GM21529 (cell line): ENCODE results near the gene SLC22A6.

ENCODE experiments used
- ATAC-seq: cut with Tn5 transposase; IDR thresholded peaks from one replicate; pipeline ENCODE4 v1.9.1; 2021; ENCODE audit not compliant: unreplicated experiment

SLC22A6 gene

GRCh38 chr11:62984451-62984991 lies at the start of gene SLC22A6:
Gene SLC22A6 (minus strand): TSS chr11:62984967. CDS start chr11:62984690, 277 bp downstream.
- no peak for ATAC-seq

GRCh38 chr11:63032457-63032856 lies 47.7 kb upstream of the SLC22A6 start:
- no peak for ATAC-seq

- no peak for ATAC-seq
Observed at GRCh38 chr11:63023841-63024648, 39.3 kb upstream of the SLC22A6 start.

GRCh38 chr11:63023222-63023814 lies 38.6 kb upstream of the SLC22A6 start:
- no peak for ATAC-seq

GRCh38 chr11:63022441-63022840 lies 37.7 kb upstream of the SLC22A6 start:
- ATAC-seq, result no peak

- ATAC-seq, result no peak
Observed at GRCh38 chr11:63020671-63021291, 36.0 kb upstream of the SLC22A6 start.

- no peak for ATAC-seq
Observed at GRCh38 chr11:63019506-63019905, 34.7 kb upstream of the SLC22A6 start.

- no peak for ATAC-seq
Observed at GRCh38 chr11:63017306-63017974, 32.7 kb upstream of the SLC22A6 start.

- ATAC-seq, result no peak
Observed at GRCh38 chr11:63015521-63016215, 30.9 kb upstream of the SLC22A6 start, which contains the start of gene SLC22A8. Gene SLC22A8 (minus strand): TSS chr11:63015841. CDS start chr11:63014958, 883 bp downstream.

GRCh38 chr11:63014408-63015055 lies 29.8 kb upstream of the SLC22A6 start:
- no peak for ATAC-seq

GRCh38 chr11:63012839-63013238 lies 28.1 kb upstream of the SLC22A6 start:
- no peak for ATAC-seq

GRCh38 chr11:63012430-63012829 lies 27.7 kb upstream of the SLC22A6 start:
- no peak for ATAC-seq

- no peak for ATAC-seq
Observed at GRCh38 chr11:63010934-63011439, 26.2 kb upstream of the SLC22A6 start.

- ATAC-seq, result no peak
Observed at GRCh38 chr11:63007920-63008319, 23.2 kb upstream of the SLC22A6 start.

GRCh38 chr11:63001456-63001855 lies 16.7 kb upstream of the SLC22A6 start:
- no peak for ATAC-seq

GRCh38 chr11:62999649-63000048 lies 14.9 kb upstream of the SLC22A6 start:
- ATAC-seq, result no peak

- no peak for ATAC-seq
Observed at GRCh38 chr11:62999156-62999555, 14.4 kb upstream of the SLC22A6 start.

GRCh38 chr11:62996271-62996670 lies 11.5 kb upstream of the SLC22A6 start:
- ATAC-seq, result no peak

- no peak for ATAC-seq
Observed at GRCh38 chr11:62994775-62995174, 10.0 kb upstream of the SLC22A6 start.

GRCh38 chr11:62988276-62988675 lies 3.5 kb upstream of the SLC22A6 start:
- no peak for ATAC-seq
